HepG2 (cell line): ENCODE data around the gene ACBD6. TPM values are rescaled to one million over a fixed set of nuclear protein-coding genes. Genes with fewer than 3 reads are reported as not detected.

Experiments
- BRD4 ChIP-seq: sonication (generic); formaldehyde crosslinking; IDR thresholded peaks from 2 replicates; pipeline ENCODE4 v1.4.0; 2020; ENCODE audit warnings: missing genetic modification reagents
- CREB1 ChIP-seq, 2 experiments: fragments of 450-650 bp in 1 of 2; IDR thresholded peaks; 2 replicates each; pipeline ENCODE4 v1.6.1; 2016 to 2017; ENCODE audit warnings: control low read depth in 1 of 2, mild to moderate bottlenecking in 1 of 2, missing compliant biosample characterization in 1 of 2, missing genetic modification characterization in 1 of 2
- FOXA3 ChIP-seq: IDR thresholded peaks from 2 replicates; pipeline ENCODE4 v1.6.1; 2016; ENCODE audit warnings: missing genetic modification reagents, missing compliant biosample characterization
- GATA4 ChIP-seq: sonication (generic); IDR thresholded peaks from 2 replicates; pipeline ENCODE4 v1.6.1; 2016; ENCODE audit warnings: antibody characterized with exemption, low read depth, borderline replicate concordance
- KAT7 ChIP-seq: IDR thresholded peaks from 2 replicates; pipeline ENCODE4 v1.6.1; 2018; ENCODE audit warnings: borderline replicate concordance, missing compliant biosample characterization
- TCF7 ChIP-seq: sonication (generic); IDR thresholded peaks from 2 replicates; pipeline ENCODE4 v1.6.1; 2016; ENCODE audit warnings: antibody characterized with exemption, low read depth
- TEAD3 ChIP-seq: optimal IDR thresholded peaks from 2 replicates; pipeline ENCODE3; 2016; ENCODE audit warnings: borderline replicate concordance
- ZSCAN9 ChIP-seq: IDR thresholded peaks from 2 replicates; pipeline ENCODE4 v1.6.1; 2016; ENCODE audit warnings: borderline replicate concordance
- polyA plus RNA-seq, 8 experiments: library from polyadenylated mRNA; depleted of rRNA in 3 of 8; stranded (reverse) in 7 of 8; unstranded in 1 of 8; fragments of >200 nt; fragmentation: Illumina TruSeq in 4 of 8; extraction: Trizol in 4 of 8; gene quantifications; 2 replicates each; pipeline versions ENCODE4 v1.2.1 to v1.2.3, GENCODE V29; 2011 to 2016; ENCODE audit warnings: low read depth in 4 of 8, missing spikeins in 1 of 8, mixed read lengths in 1 of 8; ENCODE audit not compliant: insufficient read depth in 1 of 8
- total RNA-seq, 5 experiments: library from RNA; depleted of rRNA; stranded (reverse); fragments of >200 nt; fragmentation: Illumina TruSeq; extraction: Trizol; gene quantifications; 2 replicates each; pipeline ENCODE4 v1.2.3, GENCODE V29; 2016; ENCODE audit warnings: low read depth in 1 of 5
- TF ChIP-seq, protein P1 (sequence below): sonication (generic); formaldehyde crosslinking; IDR thresholded peaks from 2 replicates; pipeline ENCODE4 v1.9.0; 2022; ENCODE audit warnings: low read depth, missing genetic modification reagents
- TF ChIP-seq, protein P2 (sequence below): sonication (generic); formaldehyde crosslinking; IDR thresholded peaks from 2 replicates; pipeline ENCODE4 v1.5.0; 2020; ENCODE audit warnings: mild to moderate bottlenecking, missing genetic modification reagents
- TF ChIP-seq, protein P3 (sequence below): sonication (generic); formaldehyde crosslinking; IDR thresholded peaks from 2 replicates; pipeline ENCODE4 v1.4.0; 2020; ENCODE audit warnings: missing genetic modification reagents
- TF ChIP-seq, protein P4 (sequence below), 2 experiments: fragments of 450-650 bp in 1 of 2; sonication (generic) in 1 of 2; formaldehyde crosslinking; IDR thresholded peaks; 2 replicates each; pipeline versions ENCODE4 v1.5.0 to v1.8.0; 2020 to 2022; ENCODE audit warnings: mild to moderate bottlenecking in 1 of 2, missing genetic modification reagents in 1 of 2
- TF ChIP-seq, protein P5 (sequence below): sonication (generic); formaldehyde crosslinking; IDR thresholded peaks from 2 replicates; pipeline ENCODE4 v1.5.1; 2020; ENCODE audit warnings: mild to moderate bottlenecking, missing genetic modification reagents, moderate library complexity
- TF ChIP-seq, protein P6 (sequence below): sonication (generic); formaldehyde crosslinking; conservative IDR thresholded peaks from 2 replicates; pipeline ENCODE4 v1.4.0; 2020; ENCODE audit warnings: mild to moderate bottlenecking, missing genetic modification reagents, moderate library complexity

Gene ACBD6
- total and polyA plus RNA-seq, 2 of the 13 experiments (the other 11 are each of a cell fraction or from before 2014, with no cell fraction given): 33.5 to 47.2 TPM

DNA sequence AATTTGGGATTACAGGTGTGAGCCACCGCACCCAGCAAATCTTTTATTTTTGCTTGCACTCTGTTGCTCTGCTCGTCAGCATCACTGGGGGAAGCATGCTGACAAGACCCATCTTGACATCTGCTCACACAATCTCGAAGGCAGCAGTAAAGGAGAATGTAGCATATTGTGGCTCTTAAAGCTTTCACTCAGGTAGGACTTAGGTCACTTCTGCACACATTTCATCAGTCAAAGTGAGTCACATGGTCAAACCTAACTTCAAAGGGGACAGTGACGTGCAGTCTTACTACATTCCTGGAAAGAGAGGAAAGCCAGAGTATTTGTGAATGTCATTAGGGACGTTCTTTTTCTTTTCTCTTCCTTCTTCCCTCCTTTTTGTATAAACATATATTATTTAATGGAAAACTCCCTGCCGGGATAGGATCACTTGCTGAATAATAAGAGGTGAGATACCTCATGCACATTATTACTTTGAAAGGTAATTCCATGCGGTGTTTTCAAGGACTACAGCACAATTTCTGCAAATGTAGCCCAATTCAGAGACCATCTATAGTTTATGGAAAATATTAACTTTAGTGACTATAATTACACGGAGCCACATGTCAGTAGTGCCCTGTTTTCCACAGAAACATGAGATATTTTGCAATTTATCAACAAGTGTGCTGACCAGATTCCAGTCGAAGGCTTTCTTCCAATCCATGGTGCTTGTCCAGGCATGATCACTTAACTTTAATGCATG lies 19.3 kb upstream of the ACBD6 start (continued):
- TF ChIP-seq, protein P1, sequence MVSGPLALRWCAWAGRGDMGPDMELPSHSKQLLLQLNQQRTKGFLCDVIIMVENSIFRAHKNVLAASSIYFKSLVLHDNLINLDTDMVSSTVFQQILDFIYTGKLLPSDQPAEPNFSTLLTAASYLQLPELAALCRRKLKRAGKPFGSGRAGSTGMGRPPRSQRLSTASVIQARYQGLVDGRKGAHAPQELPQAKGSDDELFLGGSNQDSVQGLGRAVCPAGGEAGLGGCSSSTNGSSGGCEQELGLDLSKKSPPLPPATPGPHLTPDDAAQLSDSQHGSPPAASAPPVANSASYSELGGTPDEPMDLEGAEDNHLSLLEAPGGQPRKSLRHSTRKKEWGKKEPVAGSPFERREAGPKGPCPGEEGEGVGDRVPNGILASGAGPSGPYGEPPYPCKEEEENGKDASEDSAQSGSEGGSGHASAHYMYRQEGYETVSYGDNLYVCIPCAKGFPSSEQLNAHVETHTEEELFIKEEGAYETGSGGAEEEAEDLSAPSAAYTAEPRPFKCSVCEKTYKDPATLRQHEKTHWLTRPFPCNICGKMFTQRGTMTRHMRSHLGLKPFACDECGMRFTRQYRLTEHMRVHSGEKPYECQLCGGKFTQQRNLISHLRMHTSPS: no peak
- peak; percentile 87 for TF ChIP-seq TCF7
- no peak for TF ChIP-seq BRD4 (CRISPR knock-in tag)
- TF ChIP-seq, protein P2, sequence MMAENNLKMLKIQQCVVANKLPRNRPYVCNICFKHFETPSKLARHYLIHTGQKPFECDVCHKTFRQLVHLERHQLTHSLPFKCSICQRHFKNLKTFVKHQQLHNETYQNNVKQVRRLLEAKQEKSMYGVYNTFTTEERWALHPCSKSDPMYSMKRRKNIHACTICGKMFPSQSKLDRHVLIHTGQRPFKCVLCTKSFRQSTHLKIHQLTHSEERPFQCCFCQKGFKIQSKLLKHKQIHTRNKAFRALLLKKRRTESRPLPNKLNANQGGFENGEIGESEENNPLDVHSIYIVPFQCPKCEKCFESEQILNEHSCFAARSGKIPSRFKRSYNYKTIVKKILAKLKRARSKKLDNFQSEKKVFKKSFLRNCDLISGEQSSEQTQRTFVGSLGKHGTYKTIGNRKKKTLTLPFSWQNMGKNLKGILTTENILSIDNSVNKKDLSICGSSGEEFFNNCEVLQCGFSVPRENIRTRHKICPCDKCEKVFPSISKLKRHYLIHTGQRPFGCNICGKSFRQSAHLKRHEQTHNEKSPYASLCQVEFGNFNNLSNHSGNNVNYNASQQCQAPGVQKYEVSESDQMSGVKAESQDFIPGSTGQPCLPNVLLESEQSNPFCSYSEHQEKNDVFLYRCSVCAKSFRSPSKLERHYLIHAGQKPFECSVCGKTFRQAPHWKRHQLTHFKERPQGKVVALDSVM (CRISPR knock-in tag): no peak
- peak; percentile 85 for TF ChIP-seq TEAD3 (CRISPR knock-in tag)
- TF ChIP-seq, protein P3, sequence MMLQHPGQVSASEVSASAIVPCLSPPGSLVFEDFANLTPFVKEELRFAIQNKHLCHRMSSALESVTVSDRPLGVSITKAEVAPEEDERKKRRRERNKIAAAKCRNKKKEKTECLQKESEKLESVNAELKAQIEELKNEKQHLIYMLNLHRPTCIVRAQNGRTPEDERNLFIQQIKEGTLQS (CRISPR knock-in tag): 0 out of 2 replicates have a peak, but pooled peaks have one; percentile 29
- peak; percentile 46; the same call in 1 of the 2 replicates for TF ChIP-seq FOXA3
- no peak for TF ChIP-seq KAT7
- TF ChIP-seq, protein P4, sequence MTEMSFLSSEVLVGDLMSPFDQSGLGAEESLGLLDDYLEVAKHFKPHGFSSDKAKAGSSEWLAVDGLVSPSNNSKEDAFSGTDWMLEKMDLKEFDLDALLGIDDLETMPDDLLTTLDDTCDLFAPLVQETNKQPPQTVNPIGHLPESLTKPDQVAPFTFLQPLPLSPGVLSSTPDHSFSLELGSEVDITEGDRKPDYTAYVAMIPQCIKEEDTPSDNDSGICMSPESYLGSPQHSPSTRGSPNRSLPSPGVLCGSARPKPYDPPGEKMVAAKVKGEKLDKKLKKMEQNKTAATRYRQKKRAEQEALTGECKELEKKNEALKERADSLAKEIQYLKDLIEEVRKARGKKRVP (CRISPR knock-in tag; IDR thresholded peaks at IDR 0.05): peak in 1 of 2 experiments; percentile 99; a peak in 2 of 4 replicates
- no peak for TF ChIP-seq GATA4
- no peak; the same call in 1 of the 2 replicates for TF ChIP-seq ZSCAN9
- peak; percentile 83 for TF ChIP-seq CREB1 (IDR thresholded peaks at IDR 0.05)
- peak; percentile 80 for TF ChIP-seq CREB1 (CRISPR knock-in tag; IDR thresholded peaks at IDR 0.05)
- TF ChIP-seq, protein P5, sequence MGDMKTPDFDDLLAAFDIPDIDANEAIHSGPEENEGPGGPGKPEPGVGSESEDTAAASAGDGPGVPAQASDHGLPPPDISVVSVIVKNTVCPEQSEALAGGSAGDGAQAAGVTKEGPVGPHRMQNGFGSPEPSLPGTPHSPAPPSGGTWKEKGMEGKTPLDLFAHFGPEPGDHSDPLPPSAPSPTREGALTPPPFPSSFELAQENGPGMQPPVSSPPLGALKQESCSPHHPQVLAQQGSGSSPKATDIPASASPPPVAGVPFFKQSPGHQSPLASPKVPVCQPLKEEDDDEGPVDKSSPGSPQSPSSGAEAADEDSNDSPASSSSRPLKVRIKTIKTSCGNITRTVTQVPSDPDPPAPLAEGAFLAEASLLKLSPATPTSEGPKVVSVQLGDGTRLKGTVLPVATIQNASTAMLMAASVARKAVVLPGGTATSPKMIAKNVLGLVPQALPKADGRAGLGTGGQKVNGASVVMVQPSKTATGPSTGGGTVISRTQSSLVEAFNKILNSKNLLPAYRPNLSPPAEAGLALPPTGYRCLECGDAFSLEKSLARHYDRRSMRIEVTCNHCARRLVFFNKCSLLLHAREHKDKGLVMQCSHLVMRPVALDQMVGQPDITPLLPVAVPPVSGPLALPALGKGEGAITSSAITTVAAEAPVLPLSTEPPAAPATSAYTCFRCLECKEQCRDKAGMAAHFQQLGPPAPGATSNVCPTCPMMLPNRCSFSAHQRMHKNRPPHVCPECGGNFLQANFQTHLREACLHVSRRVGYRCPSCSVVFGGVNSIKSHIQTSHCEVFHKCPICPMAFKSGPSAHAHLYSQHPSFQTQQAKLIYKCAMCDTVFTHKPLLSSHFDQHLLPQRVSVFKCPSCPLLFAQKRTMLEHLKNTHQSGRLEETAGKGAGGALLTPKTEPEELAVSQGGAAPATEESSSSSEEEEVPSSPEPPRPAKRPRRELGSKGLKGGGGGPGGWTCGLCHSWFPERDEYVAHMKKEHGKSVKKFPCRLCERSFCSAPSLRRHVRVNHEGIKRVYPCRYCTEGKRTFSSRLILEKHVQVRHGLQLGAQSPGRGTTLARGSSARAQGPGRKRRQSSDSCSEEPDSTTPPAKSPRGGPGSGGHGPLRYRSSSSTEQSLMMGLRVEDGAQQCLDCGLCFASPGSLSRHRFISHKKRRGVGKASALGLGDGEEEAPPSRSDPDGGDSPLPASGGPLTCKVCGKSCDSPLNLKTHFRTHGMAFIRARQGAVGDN (CRISPR knock-in tag): no peak
- TF ChIP-seq, protein P6, sequence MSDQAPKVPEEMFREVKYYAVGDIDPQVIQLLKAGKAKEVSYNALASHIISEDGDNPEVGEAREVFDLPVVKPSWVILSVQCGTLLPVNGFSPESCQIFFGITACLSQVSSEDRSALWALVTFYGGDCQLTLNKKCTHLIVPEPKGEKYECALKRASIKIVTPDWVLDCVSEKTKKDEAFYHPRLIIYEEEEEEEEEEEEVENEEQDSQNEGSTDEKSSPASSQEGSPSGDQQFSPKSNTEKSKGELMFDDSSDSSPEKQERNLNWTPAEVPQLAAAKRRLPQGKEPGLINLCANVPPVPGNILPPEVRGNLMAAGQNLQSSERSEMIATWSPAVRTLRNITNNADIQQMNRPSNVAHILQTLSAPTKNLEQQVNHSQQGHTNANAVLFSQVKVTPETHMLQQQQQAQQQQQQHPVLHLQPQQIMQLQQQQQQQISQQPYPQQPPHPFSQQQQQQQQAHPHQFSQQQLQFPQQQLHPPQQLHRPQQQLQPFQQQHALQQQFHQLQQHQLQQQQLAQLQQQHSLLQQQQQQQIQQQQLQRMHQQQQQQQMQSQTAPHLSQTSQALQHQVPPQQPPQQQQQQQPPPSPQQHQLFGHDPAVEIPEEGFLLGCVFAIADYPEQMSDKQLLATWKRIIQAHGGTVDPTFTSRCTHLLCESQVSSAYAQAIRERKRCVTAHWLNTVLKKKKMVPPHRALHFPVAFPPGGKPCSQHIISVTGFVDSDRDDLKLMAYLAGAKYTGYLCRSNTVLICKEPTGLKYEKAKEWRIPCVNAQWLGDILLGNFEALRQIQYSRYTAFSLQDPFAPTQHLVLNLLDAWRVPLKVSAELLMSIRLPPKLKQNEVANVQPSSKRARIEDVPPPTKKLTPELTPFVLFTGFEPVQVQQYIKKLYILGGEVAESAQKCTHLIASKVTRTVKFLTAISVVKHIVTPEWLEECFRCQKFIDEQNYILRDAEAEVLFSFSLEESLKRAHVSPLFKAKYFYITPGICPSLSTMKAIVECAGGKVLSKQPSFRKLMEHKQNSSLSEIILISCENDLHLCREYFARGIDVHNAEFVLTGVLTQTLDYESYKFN (CRISPR knock-in tag): peak; percentile 40; the same call in 1 of the 2 replicates
